NCI-H1417 treated with DMSO at 0.1 percent for 48 hours (cell line): ENCODE measurements around the gene ORAI2.
"Not testable (repeated sequence)": the region's sequence is repeated elsewhere in the genome, so short reads cannot be mapped to it uniquely, and the experiment has no call there.

Source experiments
- DNase-seq: peaks from one replicate; lab custom pipeline; 2025; lab: John Stamatoyannopoulos, UW

The ORAI2 gene

DNA sequence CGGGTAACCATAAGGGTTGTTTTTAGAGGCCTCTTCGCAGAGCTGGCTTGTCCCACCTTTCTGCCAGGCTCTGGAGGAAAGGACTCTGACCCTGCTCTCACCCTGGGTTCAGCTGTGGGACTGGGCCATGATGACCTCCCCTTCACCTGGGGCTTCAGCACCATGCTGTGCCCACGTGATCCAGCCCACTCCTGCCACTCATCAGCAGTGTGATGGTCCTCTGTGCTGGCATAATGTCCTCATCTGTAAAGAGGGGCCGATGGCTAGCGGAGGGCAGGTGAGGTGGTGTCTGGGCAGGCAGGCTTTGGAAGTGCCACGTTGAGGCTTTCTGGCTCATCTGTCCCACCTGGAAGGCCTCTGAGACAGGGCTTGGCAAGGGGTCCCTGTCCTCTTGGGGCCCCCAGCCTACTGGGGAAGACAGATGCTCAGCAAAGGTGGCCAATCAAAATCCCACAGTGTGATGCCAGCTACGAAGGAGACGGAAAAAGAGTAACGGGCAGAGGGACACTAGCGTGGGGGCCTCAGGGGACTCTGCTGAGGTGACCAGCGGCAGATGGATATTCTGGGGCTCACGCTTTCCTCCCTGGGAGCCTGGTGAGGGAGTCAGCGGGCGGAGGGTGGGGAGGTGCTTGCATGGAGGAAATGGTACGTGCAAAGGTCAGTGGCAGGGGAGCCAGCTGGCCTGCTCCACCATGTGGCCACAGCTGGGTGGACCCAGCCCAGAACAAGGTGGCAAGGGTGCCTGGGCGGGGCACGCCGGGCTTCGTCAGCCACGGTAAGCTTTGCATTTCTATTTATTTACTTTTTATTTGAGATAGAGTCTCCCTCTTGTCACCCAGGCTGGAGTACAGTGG, 36.8 kb downstream of the ORAI2 start:
- DNase-seq = no peak

DNA sequence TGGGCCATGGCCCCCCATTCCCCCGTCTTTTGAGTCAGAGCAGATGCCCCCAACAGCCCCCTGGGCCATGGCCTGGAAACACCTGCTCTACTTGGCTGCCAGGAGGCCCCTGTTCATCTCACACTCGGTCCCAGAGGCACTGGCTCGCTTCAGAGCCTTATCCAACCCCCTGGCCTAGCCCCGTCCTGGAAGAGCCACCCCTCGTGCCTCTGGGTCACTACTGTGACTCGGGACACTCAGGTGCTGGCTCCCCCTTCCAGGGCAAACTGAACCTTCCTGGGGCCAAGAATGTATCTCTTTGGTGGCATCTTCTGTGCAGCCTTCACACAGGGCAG, 38.4 kb downstream of the ORAI2 start:
- DNase-seq = no peak

DNA sequence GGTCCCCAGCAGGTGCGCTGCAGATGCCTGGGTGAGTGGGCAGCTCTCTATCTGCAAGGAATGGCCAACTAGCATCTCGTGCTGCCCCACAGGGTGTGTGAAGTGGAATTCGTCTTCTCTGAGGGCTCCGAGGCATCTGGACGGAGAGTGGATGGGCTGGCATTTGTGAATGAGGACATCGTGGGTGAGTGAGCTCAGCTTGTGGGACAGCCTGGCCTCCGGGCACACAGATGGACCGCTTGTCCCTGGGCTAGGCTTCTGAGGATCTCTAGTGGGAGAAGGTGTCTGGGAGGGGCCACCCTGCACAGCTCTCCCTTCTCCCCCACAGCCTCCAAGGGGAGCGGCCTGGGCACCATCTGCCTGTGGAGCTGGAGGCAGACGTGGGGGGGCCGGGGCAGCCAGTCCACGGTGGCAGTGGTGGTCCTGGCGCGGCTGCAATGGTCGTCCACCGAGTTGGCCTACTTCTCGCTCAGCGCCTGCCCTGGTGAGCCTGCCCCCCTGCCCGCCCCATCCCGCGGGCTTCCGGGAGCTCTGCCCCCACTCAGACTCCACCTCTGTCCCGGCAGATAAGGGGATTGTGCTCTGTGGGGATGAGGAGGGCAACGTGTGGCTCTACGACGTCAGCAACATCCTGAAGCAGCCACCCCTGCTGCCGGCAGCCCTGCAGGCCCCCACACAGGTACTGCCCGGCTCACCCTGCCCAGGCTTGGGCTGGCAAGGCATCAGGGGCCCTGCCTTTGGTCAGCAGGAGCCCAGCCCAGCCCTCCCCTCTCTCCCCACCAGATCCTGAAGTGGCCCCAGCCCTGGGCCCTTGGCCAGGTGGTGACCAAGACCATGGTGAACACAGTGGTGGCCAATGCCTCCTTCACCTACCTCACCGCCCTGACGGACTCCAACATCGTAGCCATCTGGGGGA, 39.0 kb downstream of the ORAI2 start:
- no peak for DNase-seq

DNA sequence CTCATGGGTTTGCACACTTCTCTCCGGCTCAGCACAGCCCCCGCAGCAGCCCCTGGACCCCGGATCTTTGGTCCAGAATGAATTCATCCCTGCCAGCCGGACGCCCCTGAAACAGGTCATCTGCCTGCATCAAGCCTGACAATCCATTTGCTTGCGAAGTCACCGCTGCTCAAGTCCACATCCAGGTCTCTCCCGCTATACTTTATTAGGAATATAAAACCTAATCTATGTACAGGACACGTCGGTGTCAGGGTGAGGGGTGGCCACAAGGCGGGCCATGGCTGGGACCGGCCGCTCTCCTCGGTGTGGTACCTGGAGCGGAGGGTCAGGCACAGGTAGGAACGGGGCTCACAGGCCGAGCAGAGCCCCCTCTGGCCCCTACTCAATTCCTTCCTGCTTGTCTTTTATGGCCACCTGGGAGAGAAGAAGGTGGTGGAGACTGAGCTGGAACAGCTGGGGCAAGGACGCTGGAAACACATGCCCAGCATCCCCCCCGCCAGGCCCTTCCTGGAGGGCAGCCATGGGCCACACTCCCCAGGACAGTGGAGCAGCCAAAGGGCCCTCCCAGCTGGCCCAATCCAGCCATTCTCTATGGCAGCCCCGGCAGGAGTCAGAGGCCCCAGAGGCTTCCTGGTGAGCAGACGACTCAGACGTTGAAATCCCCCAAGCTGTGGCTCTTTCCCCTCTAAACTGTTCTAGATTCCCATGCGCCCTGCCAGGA, 40.1 kb downstream of the ORAI2 start:
- DNase-seq = no peak

DNA sequence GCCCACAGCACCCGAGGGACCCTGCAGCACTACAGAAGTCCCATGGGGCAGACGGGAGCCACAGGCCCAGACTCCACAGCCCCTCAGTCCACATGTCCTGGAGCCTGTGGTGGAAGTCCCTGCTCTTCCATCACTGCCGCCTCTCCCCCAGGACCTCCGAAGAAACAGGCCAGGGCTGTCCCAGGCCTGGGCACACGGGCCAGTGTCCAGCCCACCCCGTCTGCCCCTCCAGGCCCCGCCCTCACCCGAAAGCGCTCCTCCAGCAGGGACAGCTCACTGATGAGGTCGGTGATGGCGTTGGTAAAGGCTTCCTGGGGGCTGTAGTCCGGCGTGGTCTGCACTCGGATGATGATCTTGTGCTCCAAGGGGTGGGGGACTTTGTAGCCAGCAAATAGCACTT, 40.7 kb downstream of the ORAI2 start:
- DNase-seq = not testable (repeated sequence)

DNA sequence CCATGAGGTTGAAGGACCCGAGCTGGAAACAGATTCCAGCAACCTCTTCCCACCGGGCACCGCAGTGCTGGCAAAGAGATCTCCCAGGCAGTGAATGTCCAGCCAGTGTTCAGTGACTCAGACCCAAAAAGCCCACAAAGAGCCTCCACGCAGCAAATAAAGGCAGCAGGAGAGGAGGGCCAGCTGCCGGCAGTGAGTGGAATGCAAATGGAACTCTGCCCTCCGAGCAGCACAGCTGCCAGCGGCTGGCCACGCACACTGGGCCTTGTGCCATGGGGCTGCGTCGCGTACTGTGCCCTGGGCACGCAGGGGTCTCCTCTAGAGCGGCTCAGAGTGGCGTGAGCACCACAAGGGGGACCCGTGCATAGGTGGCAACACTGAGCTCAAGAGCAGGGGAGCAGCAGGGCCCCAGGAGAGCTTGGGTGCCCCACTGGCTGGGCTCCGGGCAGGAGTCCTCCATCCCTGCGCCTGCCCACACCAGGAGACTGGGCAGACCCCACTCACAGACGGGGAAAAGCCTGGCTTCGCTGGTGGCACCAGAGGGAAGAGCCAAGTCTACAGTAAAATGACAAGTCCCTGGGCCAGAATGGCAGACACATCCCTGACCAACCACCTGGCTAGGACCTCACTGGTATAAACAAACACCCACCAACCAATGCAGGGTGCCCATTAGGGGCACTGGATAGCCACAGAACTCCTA, 41.5 kb downstream of the ORAI2 start:
- not testable (repeated sequence) for DNase-seq

DNA sequence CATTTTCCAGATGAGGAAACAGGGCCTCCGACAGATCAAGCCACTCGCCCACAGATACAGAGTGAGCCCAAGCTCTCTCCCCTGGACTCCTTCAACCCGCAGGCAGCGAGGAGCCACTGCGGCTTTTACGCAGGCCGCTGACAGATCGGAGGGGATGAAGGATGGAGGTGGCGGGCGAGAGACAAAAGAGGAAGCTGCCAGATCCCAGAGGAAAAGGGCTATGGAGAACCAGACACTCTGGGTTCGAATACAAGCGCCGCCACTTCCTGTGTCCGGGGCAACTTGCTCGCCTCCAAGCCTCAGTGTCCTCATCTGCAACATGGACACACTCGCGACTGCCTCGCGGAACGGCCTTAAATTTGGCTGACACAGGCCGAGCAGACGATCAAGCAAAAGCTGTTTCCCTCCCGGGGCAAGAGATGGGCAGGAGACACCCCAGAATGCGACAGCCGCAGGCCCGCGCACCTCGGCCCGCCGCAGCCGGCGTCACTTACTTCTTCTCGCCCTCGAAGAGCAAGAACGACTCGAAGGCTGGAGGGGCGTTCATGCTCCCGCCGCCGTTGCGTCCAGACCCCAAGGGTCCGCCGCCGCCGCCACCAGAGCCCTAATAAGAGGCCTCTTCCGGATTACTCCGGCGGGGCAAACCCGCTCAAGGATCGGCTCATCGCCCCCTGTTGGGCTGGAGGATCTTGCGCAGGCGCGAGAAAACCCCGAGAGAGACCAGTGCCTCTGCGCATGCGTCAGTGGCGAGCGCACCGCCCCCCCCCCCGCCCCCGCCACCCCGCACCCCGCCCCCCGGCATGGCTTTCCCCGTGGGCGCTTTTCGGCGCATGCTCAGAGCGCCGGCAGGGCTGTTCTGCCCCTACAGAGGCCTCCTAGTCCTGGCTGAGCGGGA, 45.2 kb downstream of the ORAI2 start, which contains the start of gene POLR2J:
POLR2J (minus strand) TSS at position 609 of the 895 bp plus-strand sequence; CDS start at position 547, 62 bp downstream.
- not testable (repeated sequence) for DNase-seq

DNA sequence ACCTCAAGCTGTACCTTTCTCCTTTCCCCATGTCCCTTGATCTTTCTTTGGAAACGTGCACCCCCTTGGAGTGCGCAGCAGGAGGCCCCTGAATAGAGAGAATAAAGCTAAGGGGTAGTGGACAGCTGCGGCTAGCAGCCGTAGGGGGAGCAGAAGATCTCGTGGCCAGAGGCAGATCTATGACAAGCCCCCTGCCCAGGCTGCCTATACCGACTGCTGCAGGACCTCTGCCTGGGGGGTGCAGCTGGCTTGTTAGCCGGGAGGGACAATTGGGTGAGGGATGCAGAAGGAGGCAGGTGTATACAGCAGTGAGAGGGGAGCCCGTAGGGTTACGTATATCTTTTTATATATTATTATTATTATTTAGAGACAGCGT, 45.8 kb downstream of the ORAI2 start:
- DNase-seq = not testable (repeated sequence)

DNA sequence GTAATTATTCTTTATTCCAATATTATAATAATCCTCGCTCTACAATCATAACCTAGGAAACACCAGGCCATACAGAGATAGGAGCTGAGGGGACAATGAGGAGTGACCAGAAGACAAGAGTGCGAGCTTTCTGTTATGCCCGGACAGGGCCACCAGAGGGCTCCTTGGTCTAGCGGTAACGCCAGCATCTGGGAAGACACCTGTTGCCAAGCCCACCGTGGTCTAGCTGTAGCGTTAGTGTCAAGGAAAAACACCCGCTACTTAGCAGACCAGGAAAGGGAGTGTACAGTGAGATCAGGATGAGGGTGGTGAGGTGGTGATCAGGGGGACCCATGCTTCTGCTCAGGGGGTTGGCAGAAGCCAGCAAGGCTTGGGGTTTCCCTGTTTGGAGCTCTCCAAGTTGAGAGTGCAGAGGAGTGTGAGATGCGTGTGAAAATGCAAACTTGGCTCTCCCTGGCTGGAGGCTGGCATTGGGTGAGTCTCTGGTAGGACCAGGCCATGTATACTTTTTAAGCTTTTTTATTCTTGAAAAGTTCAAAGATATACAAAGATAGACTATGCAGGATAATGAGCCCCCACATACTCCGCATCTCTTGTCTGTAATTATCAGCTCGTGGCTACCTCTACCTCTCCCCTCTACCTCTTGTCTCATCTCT, 46.7 kb downstream of the ORAI2 start:
- not testable (repeated sequence) for DNase-seq

DNA sequence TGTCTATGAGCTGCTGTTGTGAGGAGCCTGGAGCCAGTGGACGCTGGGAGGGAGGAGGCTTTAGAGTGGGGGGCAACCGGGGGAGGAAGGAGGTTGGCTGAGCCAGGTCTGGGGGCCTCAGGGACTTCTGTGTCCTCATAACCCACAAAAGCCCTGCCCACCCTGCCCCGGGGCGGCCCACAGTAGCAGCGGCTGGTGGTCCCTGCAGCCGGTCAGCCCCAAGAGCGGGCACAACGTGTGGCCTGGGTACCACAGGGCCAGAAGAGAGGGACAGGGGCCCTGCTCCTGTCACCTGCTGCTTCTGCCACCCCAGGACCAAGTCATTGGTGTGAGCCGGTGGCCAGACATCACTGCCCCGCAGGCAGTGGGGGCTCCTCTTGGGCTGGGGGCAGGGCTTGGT, 48.6 kb downstream of the ORAI2 start:
- not testable (repeated sequence) for DNase-seq

DNA sequence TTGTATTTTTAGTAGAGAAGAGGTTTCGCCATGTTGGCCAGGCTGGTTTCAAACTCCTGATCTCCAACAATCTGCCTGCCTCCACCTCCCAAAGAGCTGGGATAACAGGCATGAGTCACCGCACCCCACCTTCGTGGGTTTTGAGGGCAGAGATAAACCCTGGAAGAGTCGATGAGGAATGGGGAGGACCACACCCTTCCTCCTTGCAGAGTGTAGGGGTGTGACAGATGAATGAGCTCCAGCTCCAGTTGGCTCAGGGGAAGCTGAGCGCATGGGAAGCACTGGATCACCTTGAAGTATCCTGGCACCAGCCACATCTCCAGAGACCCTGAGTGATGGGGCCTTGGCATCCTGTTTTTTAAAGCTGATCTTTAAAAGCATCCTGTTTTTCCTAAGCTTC, 50.9 kb downstream of the ORAI2 start:
- not testable (repeated sequence) for DNase-seq

DNA sequence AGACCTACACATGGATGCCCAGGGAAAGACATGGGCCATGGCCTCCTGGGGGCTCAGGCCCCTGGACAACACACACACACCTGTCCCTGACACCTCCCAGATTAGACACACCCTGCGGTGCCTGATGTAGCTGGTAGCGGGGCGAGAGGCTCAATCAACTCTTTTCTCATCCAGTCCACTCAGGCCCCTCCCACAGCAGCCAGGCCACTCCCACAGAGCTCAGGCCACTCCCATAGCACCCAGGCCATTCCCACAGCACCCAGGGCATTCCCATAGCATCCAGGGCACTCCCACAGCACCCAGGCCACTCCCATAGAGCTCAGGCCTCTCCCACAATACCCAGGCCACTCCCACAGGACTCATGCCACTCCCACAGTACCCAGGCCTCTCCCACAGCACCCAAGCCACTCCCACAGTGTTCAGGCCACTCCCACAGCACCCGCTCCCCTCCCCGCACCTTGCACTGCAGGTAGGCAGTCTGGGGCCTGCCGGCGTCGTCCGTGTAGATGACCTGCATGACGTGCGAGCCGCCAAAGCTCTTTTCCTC, 57.2 kb downstream of the ORAI2 start:
- not testable (repeated sequence) for DNase-seq

DNA sequence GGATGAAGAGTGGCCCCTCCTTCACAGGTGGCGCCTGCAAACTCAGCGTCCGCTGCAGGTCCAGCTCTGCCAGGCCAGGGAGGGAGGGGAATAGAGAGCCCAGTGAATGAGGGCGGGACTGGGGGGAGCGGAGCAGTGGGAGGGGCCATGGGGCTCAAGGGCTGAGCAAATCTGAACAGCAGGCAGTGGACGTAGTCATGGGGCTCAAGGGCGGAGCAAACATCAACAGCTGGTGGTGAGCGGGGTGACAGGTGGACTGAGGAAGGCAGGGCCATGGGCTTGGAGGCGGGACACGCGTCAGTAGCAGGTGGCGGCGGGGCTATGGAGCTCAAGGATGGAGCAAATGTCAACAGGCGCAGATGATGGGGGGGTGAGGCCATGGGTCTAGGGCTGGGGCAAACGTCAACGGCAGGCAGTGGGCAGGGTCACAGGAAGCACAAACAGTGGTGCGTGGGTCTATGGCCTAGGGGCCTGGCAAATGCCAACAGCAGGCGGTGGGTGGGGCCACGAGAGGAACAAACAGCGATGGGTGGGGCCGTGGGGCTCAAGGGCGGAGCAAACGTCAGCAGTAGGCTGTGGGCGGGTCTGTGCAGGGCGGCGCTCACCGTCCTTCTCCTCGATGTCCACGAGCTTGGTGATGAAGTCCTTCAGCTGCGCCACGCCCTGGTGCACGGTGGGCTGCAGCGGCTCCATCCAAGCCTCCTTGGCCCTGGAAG, 60.0 kb downstream of the ORAI2 start:
- not testable (repeated sequence) for DNase-seq

DNA sequence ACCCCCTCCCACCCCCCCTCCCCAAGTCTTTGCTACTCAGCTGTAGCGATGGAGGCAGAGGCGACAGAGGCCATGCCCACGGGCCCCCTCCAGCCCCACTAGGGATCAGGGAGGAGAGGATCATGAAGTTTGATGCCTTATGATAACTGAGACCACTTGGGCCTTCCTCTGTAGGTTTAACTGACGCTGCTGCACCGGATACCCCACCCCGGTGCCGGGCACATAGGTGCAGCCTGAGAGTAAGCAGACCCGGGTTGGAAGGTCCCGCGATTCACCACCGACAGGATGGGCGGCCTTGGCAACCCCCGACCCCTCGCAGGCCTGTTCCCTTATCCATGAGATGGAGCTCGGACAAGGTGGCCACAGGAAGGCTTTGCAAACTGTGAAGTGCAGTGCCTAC, 60.7 kb downstream of the ORAI2 start:
- DNase-seq = not testable (repeated sequence)

DNA sequence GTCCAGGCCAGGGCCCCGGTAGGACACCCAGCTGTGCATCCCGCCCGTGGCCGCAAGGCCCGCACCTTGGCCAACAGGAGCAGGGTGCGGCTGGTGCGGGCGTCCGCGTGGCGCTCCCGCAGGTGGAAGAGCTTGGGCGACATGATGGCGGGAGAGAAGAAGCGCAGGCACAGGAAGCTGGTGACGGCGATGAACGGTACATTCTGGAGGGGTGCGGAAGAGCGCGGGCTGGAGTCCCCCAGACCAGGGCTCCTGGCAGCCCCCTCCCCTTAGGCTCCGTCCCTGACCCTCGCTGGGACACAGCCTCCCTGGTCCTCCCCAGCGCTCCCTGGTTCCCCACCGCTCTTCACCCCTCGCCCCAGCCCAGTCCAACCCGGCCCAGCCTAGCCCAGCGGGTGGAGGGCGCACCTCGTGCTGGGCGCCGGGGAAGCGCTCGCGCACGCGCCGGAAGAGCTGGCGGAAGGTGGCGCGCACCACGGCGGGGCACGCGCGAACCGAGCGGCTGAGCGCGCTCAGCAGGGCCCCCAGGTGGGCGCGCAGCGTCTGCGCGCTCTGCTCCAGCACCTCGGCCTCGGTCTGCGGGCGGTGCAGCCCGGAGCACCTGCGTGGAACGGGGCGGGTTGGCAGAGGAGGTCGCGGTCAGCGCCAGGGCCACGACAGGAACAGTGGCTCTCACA, 61.2 kb downstream of the ORAI2 start:
- not testable (repeated sequence) for DNase-seq

DNA sequence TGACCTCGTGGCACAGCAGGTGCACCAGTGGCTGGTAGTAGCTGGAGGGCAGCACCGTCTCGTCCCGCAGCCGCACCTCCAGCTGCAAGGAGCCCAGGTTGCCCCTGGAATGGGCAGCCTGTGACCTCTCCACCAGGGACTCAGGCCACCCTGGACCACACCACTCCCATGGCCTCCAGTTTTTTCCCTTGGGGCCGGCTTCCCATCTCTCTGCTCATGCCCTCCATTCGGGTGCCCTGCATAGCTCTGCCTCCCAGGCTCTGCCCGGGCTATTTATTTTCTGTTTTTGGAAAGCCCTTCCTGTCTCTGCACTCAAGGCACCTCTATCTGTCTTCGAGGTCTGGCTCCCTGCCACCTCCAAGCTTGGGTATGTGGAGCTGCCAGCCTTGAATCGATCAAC, 63.5 kb downstream of the ORAI2 start:
- DNase-seq = not testable (repeated sequence)

DNA sequence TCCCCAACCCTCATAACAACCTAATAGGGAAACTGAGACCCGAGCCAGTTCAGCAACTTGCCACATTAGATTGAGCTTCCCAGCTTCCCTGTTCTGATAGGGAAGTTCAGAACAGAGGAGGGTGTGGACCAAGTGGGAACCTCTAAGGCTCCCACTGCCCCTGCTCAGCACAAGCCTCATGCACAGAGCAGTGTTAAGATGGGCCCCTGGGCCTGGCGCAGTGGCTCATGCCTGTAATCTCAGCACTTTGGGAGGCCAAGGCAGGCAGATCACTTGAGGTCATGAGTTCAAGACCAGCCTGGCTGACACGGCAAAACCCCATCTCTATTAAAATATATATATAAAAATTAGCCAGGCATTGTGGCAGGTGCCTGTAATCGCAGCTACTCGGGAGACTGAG, 63.9 kb downstream of the ORAI2 start:
- not testable (repeated sequence) for DNase-seq

DNA sequence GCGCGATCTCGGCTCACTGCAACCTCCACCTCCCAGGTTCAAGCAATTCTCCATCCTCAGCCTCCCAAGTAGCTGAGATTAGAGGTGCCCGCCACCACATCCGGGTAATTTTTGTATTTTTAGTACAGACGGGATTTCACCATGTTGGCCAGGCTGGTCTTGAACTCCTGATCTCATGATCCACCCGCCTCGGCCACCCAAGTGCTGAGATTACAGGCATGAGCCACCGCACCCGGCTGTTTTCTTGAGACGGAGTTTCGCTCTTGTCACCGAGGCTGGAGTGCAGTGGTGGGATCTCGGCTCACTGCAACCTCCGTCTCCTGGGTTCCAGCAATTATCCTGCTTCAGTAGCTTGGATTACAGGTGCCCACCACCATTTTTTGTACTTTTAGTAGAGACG, 64.9 kb downstream of the ORAI2 start:
- DNase-seq = not testable (repeated sequence)
